ENCODE results near the gene NLRP14.

The NLRP14 gene

GRCh38 chr11:7020183-7020917, at the start of gene NLRP14, which contains the start of gene ZNF214:
Gene NLRP14 (plus strand): TSS chr11:7020479. CDS start chr11:7038587, 18,108 bp downstream.
Gene ZNF214 (minus strand): TSS chr11:7020346. CDS start chr11:7002835, 17,511 bp downstream.
- peak; percentile 61 for DNase-seq (ENCODE audit: low read depth)
- peak within 1 kb of the TSS; percentile 97 for H3K4me3 ChIP-seq (ENCODE audit: low read length)
- TF ChIP-seq CTCF (conservative IDR thresholded peaks at IDR 0.05; ENCODE audit: low read depth, low read length), result no peak

GRCh38 chr11:6979365-6979764, 40.9 kb upstream of the NLRP14 start:
- no peak for DNase-seq (ENCODE audit: low read depth)
- no peak overlapping the region for H3K4me3 ChIP-seq (ENCODE audit: low read length)
- TF ChIP-seq CTCF (conservative IDR thresholded peaks at IDR 0.05; ENCODE audit: low read depth, low read length), result no peak

- TF ChIP-seq CTCF (conservative IDR thresholded peaks at IDR 0.05; ENCODE audit: low read depth, low read length), result no peak
- DNase-seq (ENCODE audit: low read depth), result no peak
- H3K4me3 ChIP-seq (ENCODE audit: low read length), result no peak overlapping the region
These were observed 33.8 kb upstream of the NLRP14 start for GRCh38 chr11:6986487-6986886.

GRCh38 chr11:6988506-6988905, 31.8 kb upstream of the NLRP14 start:
- no peak for DNase-seq (ENCODE audit: low read depth)
- no peak overlapping the region for H3K4me3 ChIP-seq (ENCODE audit: low read length)
- TF ChIP-seq CTCF (conservative IDR thresholded peaks at IDR 0.05; ENCODE audit: low read depth, low read length), result no peak

- no peak for TF ChIP-seq CTCF (conservative IDR thresholded peaks at IDR 0.05; ENCODE audit: low read depth, low read length)
- no peak for DNase-seq (ENCODE audit: low read depth)
- H3K4me3 ChIP-seq (ENCODE audit: low read length), result no peak overlapping the region
These were observed 29.1 kb upstream of the NLRP14 start for GRCh38 chr11:6991227-6991626.

- DNase-seq (ENCODE audit: low read depth), result no peak
- no peak for TF ChIP-seq CTCF (conservative IDR thresholded peaks at IDR 0.05; ENCODE audit: low read depth, low read length)
- no peak overlapping the region for H3K4me3 ChIP-seq (ENCODE audit: low read length)
These were observed 28.3 kb upstream of the NLRP14 start for GRCh38 chr11:6992026-6992425.
